HCT116 (cell line): Measurements from ENCODE around the gene CACNA1C. TPM values are rescaled to one million over a fixed set of nuclear protein-coding genes. Genes with fewer than 3 reads are reported as not detected.

ENCODE experiments used
- ATAC-seq: fragments of 200-7000 bp; cut with Tn5 transposase; 2 replicates; pipeline ENCODE4 v1.9.1; 2020; ENCODE audit warnings: mild to moderate bottlenecking, moderate library complexity
- BruUV-seq: library from RNA; stranded (reverse); fragments of 400-500 nt; replicated peaks from 2 replicates; lab custom pipeline; 2021; lab: Mats Ljungman, UMichigan
- CTCF ChIA-PET: fragments of 300-600 bp; sonication (Branson Sonifier 250); formaldehyde crosslinking; loops from one replicate; lab custom pipeline; 2021; ENCODE audit warnings: antibody characterized with exemption; lab: Charles Lee
- POLR2A ChIA-PET: fragments of 300-600, 350-600 bp; sonication (Branson Sonifier 250); formaldehyde crosslinking; loops from one replicate; lab custom pipeline; 2021; ENCODE audit warnings: antibody characterized with exemption; lab: Charles Lee
- RAD21 ChIA-PET, 2 experiments: fragments of 300-600 bp; sonication (Branson Sonifier 250); formaldehyde crosslinking; loops; one replicate each; lab custom pipeline; 2023; ENCODE audit warnings: low total read pairs in 2 of 2; ENCODE audit not compliant: uncharacterized antibody in 2 of 2, unreplicated experiment in 2 of 2, low non-redundant PET in 1 of 2; lab: Charles Lee
- DNase-seq: peaks from one replicate; pipeline ENCODE4 v3.0.0-alpha.2; 2010; ENCODE audit warnings: low read depth, low spot score
- H2AFZ ChIP-seq: fragments of 200-600 bp; shearing (Covaris generic), sonication (generic); 2 replicates; pipeline ENCODE4 v1.6.1; 2017; ENCODE audit warnings: low read depth, mixed run types, mixed read lengths, antibody characterized with exemption, low read length; ENCODE audit not compliant: poor library complexity, severe bottlenecking
- H3K27ac ChIP-seq: 2 replicates; pipeline ENCODE4 v1.5.1; 2012; ENCODE audit warnings: low read depth, low read length
- H3K27me3 ChIP-seq: fragments of 200-600 bp; sonication (generic); 2 replicates; pipeline ENCODE4 v1.6.1; 2016; ENCODE audit warnings: mixed run types, low read length, mixed read lengths; ENCODE audit not compliant: insufficient read depth
- H3K36me3 ChIP-seq, 2 experiments: fragments of 200-500 bp in 1 of 2; fragments of 200-600 bp in 1 of 2; sonication (Bioruptor generic) in 1 of 2; sonication (generic) in 1 of 2; 2 replicates each; pipeline versions ENCODE4 v1.5.1 to v1.6.1; 2014 to 2016; ENCODE audit warnings: low read length in 2 of 2, inconsistent platforms in 1 of 2, mixed read lengths in 1 of 2, mixed run types in 1 of 2; ENCODE audit not compliant: insufficient read depth in 2 of 2, control insufficient read depth in 1 of 2
- H3K4me1 ChIP-seq, 2 experiments: fragments of 200-600 bp in 1 of 2; sonication (generic) in 1 of 2; 2 replicates each; pipeline versions ENCODE4 v1.5.1 to v1.6.1; 2012 to 2017; ENCODE audit warnings: low read length in 2 of 2, inconsistent platforms in 1 of 2, mild to moderate bottlenecking in 1 of 2, mixed read lengths in 1 of 2, mixed run types in 1 of 2, moderate library complexity in 1 of 2; ENCODE audit not compliant: insufficient read depth in 2 of 2, control insufficient read depth in 1 of 2
- H3K4me2 ChIP-seq: fragments of 200-600 bp; sonication (generic); 2 replicates; pipeline ENCODE4 v1.6.1; 2017; ENCODE audit warnings: mixed run types, low read length, mixed read lengths
- H3K4me3 ChIP-seq, 2 experiments: fragments of 200-600 bp in 1 of 2; sonication (generic) in 1 of 2; replicated peaks in 1 of 2; 2 replicates each; pipeline ENCODE4 v1.5.1; 2011 to 2016; ENCODE audit warnings: low read length in 2 of 2, control low read depth in 1 of 2, low read depth in 1 of 2, mild to moderate bottlenecking in 1 of 2, mixed read lengths in 1 of 2, mixed run types in 1 of 2
- H3K79me2 ChIP-seq: fragments of 200-600 bp; sonication (generic); 2 replicates; pipeline ENCODE4 v1.6.1; 2017; ENCODE audit warnings: mild to moderate bottlenecking, mixed run types, low read length, moderate library complexity, mixed read lengths; ENCODE audit not compliant: insufficient read depth
- H3K9ac ChIP-seq: fragments of 200-600 bp; sonication (generic); 2 replicates; pipeline ENCODE4 v1.6.1; 2016; ENCODE audit warnings: low read length, mixed read lengths
- H3K9me2 ChIP-seq: fragments of 200-600 bp; sonication (generic), shearing (Covaris generic); 2 replicates; pipeline ENCODE4 v1.6.1; 2017; ENCODE audit warnings: mixed run types, mild to moderate bottlenecking, moderate library complexity; ENCODE audit not compliant: insufficient read depth
- H3K9me3 ChIP-seq, 2 experiments: fragments of 200-500 bp in 1 of 2; fragments of 200-600 bp in 1 of 2; sonication (Bioruptor generic) in 1 of 2; sonication (generic) in 1 of 2; 2 replicates each; pipeline ENCODE4 v1.6.1; 2014 to 2017; ENCODE audit warnings: low read length in 2 of 2, mixed read lengths in 2 of 2, inconsistent platforms in 1 of 2, low read depth in 1 of 2, mild to moderate bottlenecking in 1 of 2, mixed run types in 1 of 2, moderate library complexity in 1 of 2; ENCODE audit not compliant: control insufficient read depth in 1 of 2, insufficient read depth in 1 of 2
- H4K20me1 ChIP-seq: fragments of 200-600 bp; sonication (generic), shearing (Covaris generic); 2 replicates; pipeline ENCODE4 v1.6.1; 2017; ENCODE audit warnings: mixed run types, mild to moderate bottlenecking, moderate library complexity; ENCODE audit not compliant: insufficient read depth
- CEBPB ChIP-seq: IDR thresholded peaks from 2 replicates; pipeline ENCODE4 v1.6.1; 2012; ENCODE audit warnings: low read depth
- ELF1 ChIP-seq: IDR thresholded peaks from 2 replicates; pipeline ENCODE4 v1.6.1; 2012; ENCODE audit warnings: low read depth, borderline replicate concordance
- EZH2 ChIP-seq: fragments of 200-600 bp; sonication (generic); IDR thresholded peaks from 2 replicates; pipeline ENCODE4 v1.6.1; 2017; ENCODE audit warnings: antibody characterized with exemption, mixed run types
- EZH2phosphoT487 ChIP-seq: fragments of 200-600 bp; IDR thresholded peaks from 2 replicates; pipeline ENCODE4 v1.6.1; 2018; ENCODE audit warnings: antibody characterized with exemption, borderline replicate concordance
- FOSL1 ChIP-seq: IDR thresholded peaks from 2 replicates; pipeline ENCODE4 v1.6.1; 2012; ENCODE audit warnings: low read depth
- JUND ChIP-seq: IDR thresholded peaks from 2 replicates; pipeline ENCODE4 v1.6.1; 2012
- POLR2A ChIP-seq: IDR thresholded peaks from 2 replicates; pipeline ENCODE4 v1.7.0; 2011; ENCODE audit warnings: borderline replicate concordance; ENCODE audit not compliant: insufficient read depth, insufficient read length; ENCODE audit errors: extremely low read depth
- POLR2AphosphoS5 ChIP-seq: IDR thresholded peaks from 2 replicates; pipeline ENCODE4 v1.6.1; 2011; ENCODE audit warnings: mild to moderate bottlenecking, low read depth, low read length, moderate library complexity
- SIN3A ChIP-seq: IDR thresholded peaks from 2 replicates; pipeline ENCODE4 v1.6.1; 2012; ENCODE audit warnings: low read depth
- SP1 ChIP-seq: IDR thresholded peaks from 2 replicates; pipeline ENCODE4 v1.6.1; 2012; ENCODE audit warnings: low read depth
- SRF ChIP-seq: IDR thresholded peaks from 2 replicates; pipeline ENCODE4 v1.6.1; 2012; ENCODE audit warnings: low read depth
- TCF7L2 ChIP-seq: IDR thresholded peaks from 2 replicates; pipeline ENCODE4 v1.7.0; 2011; ENCODE audit warnings: borderline replicate concordance, inconsistent platforms; ENCODE audit not compliant: insufficient read depth, insufficient read length; ENCODE audit errors: extremely low read depth
- ZFX ChIP-seq: fragments of 450-650 bp; IDR thresholded peaks from 2 replicates; pipeline ENCODE4 v1.6.1; 2017
- ZNF274 ChIP-seq: fragments of 200-500 bp; sonication (Bioruptor generic); IDR thresholded peaks from 2 replicates; pipeline ENCODE4 v1.6.1; 2014; ENCODE audit warnings: mild to moderate bottlenecking, low read depth, low read length, inconsistent platforms
- intact Hi-C: fragments of 100-400 bp; cut with micrococcal nuclease; formaldehyde crosslinking; loops from 2 replicates; pipeline ENCODE4 v1.10.0; 2022
- total RNA-seq: library from RNA; stranded (reverse); gene quantifications from one replicate; pipeline ENCODE4 v1.2.1, GENCODE V29; 2021; ENCODE audit not compliant: unreplicated experiment
- TF ChIP-seq, protein P1 (sequence below): IDR thresholded peaks from 2 replicates; pipeline ENCODE4 v1.6.1; 2012
- TF ChIP-seq, protein P2 (sequence below): IDR thresholded peaks from 2 replicates; pipeline ENCODE4 v1.6.1; 2012
- TF ChIP-seq, protein P3 (sequence below), 3 experiments: fragments of 200-600 bp in 1 of 3; sonication (generic) in 1 of 3; IDR thresholded peaks in 2 of 3; conservative IDR thresholded peaks in 1 of 3; 2 replicates each; pipeline ENCODE4 v1.5.1; 2012 to 2017; ENCODE audit warnings: low read depth in 2 of 3, low read length in 2 of 3, antibody characterized with exemption in 1 of 3, borderline replicate concordance in 1 of 3, control low read depth in 1 of 3, mild to moderate bottlenecking in 1 of 3, mixed read lengths in 1 of 3, mixed run types in 1 of 3, moderate library complexity in 1 of 3; ENCODE audit not compliant: insufficient read depth in 1 of 3
- TF ChIP-seq, protein P4 (sequence below): IDR thresholded peaks from 2 replicates; pipeline ENCODE4 v1.6.1; 2011; ENCODE audit warnings: mild to moderate bottlenecking, low read length, moderate library complexity; ENCODE audit not compliant: insufficient replicate concordance; ENCODE audit errors: extremely low read depth
- TF ChIP-seq, protein P5 (sequence below): IDR thresholded peaks from 2 replicates; pipeline ENCODE4 v1.6.1; 2012; ENCODE audit warnings: low read depth

The CACNA1C gene
- total RNA-seq, 1 experiment from 2014 or later = 0.05 TPM

DNA sequence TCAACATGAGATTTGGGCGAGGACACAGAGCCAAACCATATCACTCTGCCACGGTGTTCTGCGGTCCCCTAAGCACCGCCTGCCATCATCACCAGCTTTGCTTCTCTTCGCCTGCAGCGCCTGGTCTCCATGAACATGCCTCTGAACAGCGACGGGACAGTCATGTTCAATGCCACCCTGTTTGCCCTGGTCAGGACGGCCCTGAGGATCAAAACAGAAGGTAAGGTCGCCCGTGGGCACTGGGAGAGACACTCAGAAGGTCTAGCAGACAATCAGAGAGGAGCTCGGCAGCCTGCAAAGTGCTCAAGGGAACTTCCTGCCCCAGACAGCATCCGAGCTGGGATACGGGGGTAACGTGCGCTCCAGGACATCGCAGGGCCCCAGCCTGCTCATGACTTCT lies 616.0 kb downstream of the CACNA1C start:
- ATAC-seq (no peak), DNase-seq (no peak)
- no peaks in the 10 kb centered on the region for H3K79me2 ChIP-seq
- no peaks in the 10 kb centered on the region for H4K20me1 ChIP-seq
- no peaks in the 10 kb centered on the region for H3K4me1 ChIP-seq
- H3K27ac ChIP-seq = no peak overlapping the region
- CTCF ChIA-PET = no interaction called here
- no TSS peak for BruUV-seq
- no peak overlapping the region for H2AFZ ChIP-seq
- H3K27me3 ChIP-seq = no peaks in the 10 kb centered on the region
- H3K9me3 ChIP-seq = no peaks in the 10 kb centered on the region
- no peak overlapping the region for H3K4me3 ChIP-seq
- H3K9me2 ChIP-seq = no peaks in the 10 kb centered on the region
- RAD21 ChIA-PET = no interaction called here
- TF ChIP-seq SRF (no peak), ZFX (no peak), SIN3A (no peak), SP1 (no peak), ELF1 (no peak), POLR2AphosphoS5 (no peak), JUND (no peak), EZH2 (no peak), CEBPB (no peak), POLR2A (no peak), EZH2phosphoT487 (no peak), FOSL1 (no peak), TCF7L2 (no peak), ZNF274 (no peak)
- TF ChIP-seq, protein P1, sequence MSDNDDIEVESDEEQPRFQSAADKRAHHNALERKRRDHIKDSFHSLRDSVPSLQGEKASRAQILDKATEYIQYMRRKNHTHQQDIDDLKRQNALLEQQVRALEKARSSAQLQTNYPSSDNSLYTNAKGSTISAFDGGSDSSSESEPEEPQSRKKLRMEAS = no peak
- TF ChIP-seq, protein P2, sequence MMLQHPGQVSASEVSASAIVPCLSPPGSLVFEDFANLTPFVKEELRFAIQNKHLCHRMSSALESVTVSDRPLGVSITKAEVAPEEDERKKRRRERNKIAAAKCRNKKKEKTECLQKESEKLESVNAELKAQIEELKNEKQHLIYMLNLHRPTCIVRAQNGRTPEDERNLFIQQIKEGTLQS = no peak
- TF ChIP-seq, protein P3, sequence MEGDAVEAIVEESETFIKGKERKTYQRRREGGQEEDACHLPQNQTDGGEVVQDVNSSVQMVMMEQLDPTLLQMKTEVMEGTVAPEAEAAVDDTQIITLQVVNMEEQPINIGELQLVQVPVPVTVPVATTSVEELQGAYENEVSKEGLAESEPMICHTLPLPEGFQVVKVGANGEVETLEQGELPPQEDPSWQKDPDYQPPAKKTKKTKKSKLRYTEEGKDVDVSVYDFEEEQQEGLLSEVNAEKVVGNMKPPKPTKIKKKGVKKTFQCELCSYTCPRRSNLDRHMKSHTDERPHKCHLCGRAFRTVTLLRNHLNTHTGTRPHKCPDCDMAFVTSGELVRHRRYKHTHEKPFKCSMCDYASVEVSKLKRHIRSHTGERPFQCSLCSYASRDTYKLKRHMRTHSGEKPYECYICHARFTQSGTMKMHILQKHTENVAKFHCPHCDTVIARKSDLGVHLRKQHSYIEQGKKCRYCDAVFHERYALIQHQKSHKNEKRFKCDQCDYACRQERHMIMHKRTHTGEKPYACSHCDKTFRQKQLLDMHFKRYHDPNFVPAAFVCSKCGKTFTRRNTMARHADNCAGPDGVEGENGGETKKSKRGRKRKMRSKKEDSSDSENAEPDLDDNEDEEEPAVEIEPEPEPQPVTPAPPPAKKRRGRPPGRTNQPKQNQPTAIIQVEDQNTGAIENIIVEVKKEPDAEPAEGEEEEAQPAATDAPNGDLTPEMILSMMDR (IDR thresholded peaks at IDR 0.05 in 2 of 3, conservative IDR thresholded peaks at IDR 0.05 in 1 of 3; ENCODE audit: borderline replicate concordance in 1 of 3, insufficient read depth in 1 of 3, low read depth in 2 of 3, low read length in 2 of 3) = no peak
- TF ChIP-seq, protein P4, sequence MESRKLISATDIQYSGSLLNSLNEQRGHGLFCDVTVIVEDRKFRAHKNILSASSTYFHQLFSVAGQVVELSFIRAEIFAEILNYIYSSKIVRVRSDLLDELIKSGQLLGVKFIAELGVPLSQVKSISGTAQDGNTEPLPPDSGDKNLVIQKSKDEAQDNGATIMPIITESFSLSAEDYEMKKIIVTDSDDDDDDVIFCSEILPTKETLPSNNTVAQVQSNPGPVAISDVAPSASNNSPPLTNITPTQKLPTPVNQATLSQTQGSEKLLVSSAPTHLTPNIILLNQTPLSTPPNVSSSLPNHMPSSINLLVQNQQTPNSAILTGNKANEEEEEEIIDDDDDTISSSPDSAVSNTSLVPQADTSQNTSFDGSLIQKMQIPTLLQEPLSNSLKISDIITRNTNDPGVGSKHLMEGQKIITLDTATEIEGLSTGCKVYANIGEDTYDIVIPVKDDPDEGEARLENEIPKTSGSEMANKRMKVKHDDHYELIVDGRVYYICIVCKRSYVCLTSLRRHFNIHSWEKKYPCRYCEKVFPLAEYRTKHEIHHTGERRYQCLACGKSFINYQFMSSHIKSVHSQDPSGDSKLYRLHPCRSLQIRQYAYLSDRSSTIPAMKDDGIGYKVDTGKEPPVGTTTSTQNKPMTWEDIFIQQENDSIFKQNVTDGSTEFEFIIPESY = no peak
- TF ChIP-seq, protein P5, sequence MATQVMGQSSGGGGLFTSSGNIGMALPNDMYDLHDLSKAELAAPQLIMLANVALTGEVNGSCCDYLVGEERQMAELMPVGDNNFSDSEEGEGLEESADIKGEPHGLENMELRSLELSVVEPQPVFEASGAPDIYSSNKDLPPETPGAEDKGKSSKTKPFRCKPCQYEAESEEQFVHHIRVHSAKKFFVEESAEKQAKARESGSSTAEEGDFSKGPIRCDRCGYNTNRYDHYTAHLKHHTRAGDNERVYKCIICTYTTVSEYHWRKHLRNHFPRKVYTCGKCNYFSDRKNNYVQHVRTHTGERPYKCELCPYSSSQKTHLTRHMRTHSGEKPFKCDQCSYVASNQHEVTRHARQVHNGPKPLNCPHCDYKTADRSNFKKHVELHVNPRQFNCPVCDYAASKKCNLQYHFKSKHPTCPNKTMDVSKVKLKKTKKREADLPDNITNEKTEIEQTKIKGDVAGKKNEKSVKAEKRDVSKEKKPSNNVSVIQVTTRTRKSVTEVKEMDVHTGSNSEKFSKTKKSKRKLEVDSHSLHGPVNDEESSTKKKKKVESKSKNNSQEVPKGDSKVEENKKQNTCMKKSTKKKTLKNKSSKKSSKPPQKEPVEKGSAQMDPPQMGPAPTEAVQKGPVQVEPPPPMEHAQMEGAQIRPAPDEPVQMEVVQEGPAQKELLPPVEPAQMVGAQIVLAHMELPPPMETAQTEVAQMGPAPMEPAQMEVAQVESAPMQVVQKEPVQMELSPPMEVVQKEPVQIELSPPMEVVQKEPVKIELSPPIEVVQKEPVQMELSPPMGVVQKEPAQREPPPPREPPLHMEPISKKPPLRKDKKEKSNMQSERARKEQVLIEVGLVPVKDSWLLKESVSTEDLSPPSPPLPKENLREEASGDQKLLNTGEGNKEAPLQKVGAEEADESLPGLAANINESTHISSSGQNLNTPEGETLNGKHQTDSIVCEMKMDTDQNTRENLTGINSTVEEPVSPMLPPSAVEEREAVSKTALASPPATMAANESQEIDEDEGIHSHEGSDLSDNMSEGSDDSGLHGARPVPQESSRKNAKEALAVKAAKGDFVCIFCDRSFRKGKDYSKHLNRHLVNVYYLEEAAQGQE = no peak
- TF ChIP-seq, all 23 proteins: peak for 0
- Histone ChIP-seq H3K36me3 (no peaks in the 10 kb centered on the region), H3K9ac (no peak overlapping the region), H3K4me2 (no peak overlapping the region)
- POLR2A ChIA-PET = no interaction called here
- intact Hi-C loops = no loop called here
